KMS-11 (cell line): Measurements from ENCODE around the gene MLPH.

Source experiments
- H2AFZ ChIP-seq: fragments of 200-600 bp; sonication (generic); 2 replicates; pipeline ENCODE4 v1.6.1; 2016; ENCODE audit warnings: antibody characterized with exemption, mixed run types, low read depth
- H3K27ac ChIP-seq: fragments of 200-600 bp; sonication (generic); 2 replicates; pipeline ENCODE4 v1.6.1; 2016; ENCODE audit warnings: mild to moderate bottlenecking, mixed run types
- H3K27me3 ChIP-seq: fragments of 200-600 bp; sonication (generic); 2 replicates; pipeline ENCODE4 v1.6.1; 2017; ENCODE audit warnings: mild to moderate bottlenecking, low read depth, mixed run types, moderate library complexity; ENCODE audit not compliant: insufficient read depth
- H3K36me3 ChIP-seq: fragments of 200-600 bp; sonication (generic); 2 replicates; pipeline ENCODE4 v1.6.1; 2017; ENCODE audit warnings: mild to moderate bottlenecking, mixed run types; ENCODE audit not compliant: insufficient read depth
- H3K4me1 ChIP-seq: fragments of 200-600 bp; sonication (generic); 2 replicates; pipeline ENCODE4 v1.6.1; 2016; ENCODE audit warnings: mild to moderate bottlenecking, low read depth, mixed run types; ENCODE audit not compliant: poor library complexity, severe bottlenecking
- H3K4me2 ChIP-seq: fragments of 200-600 bp; sonication (generic); 2 replicates; pipeline ENCODE4 v1.7.0; 2016; ENCODE audit warnings: mild to moderate bottlenecking, mixed run types
- H3K4me3 ChIP-seq: fragments of 200-600 bp; sonication (generic); IDR thresholded peaks from 2 replicates; pipeline ENCODE4 v1.6.1; 2017; ENCODE audit warnings: low read depth, low read length, mixed read lengths; ENCODE audit not compliant: insufficient read depth
- H3K79me2 ChIP-seq: fragments of 200-600 bp; sonication (generic); 2 replicates; pipeline ENCODE4 v1.6.1; 2016; ENCODE audit warnings: low read depth, mixed run types; ENCODE audit not compliant: insufficient read depth
- H3K9ac ChIP-seq: fragments of 200-600 bp; sonication (generic); 2 replicates; pipeline ENCODE4 v1.6.1; 2016; ENCODE audit warnings: mild to moderate bottlenecking, mixed run types
- H4K20me1 ChIP-seq: fragments of 200-600 bp; sonication (generic); 2 replicates; pipeline ENCODE4 v1.6.1; 2016; ENCODE audit warnings: mild to moderate bottlenecking, mixed run types; ENCODE audit not compliant: insufficient read depth
- CTCF ChIP-seq: fragments of 200-600 bp; sonication (generic); conservative IDR thresholded peaks from 2 replicates; pipeline ENCODE4 v1.6.1; 2017; ENCODE audit warnings: low read depth, mild to moderate bottlenecking, antibody characterized with exemption, low read length, moderate library complexity, mixed read lengths

MLPH gene

GRCh38 chr2:237497009-237497837 lies 10.2 kb downstream of the MLPH start:
- no peak overlapping the region for H3K27ac ChIP-seq

GRCh38 chr2:237497838-237498186 lies 10.8 kb downstream of the MLPH start:
- TF ChIP-seq CTCF = no peak
- no peaks in the 10 kb centered on the region for H3K27me3 ChIP-seq
- no peak overlapping the region for H3K4me2 ChIP-seq
- no peaks in the 10 kb centered on the region for H3K79me2 ChIP-seq
- no peak overlapping the region for H2AFZ ChIP-seq
- no peak overlapping the region for H3K4me3 ChIP-seq
- no peaks in the 10 kb centered on the region for H3K4me1 ChIP-seq
- no peak overlapping the region for H3K27ac ChIP-seq
- H3K9ac ChIP-seq = no peak overlapping the region
- H4K20me1 ChIP-seq = no peaks in the 10 kb centered on the region
- no peaks in the 10 kb centered on the region for H3K36me3 ChIP-seq

More at GRCh38 chr2:237497009-237497837, 10.2 kb downstream of the MLPH start:
- no peaks in the 10 kb centered on the region for H4K20me1 ChIP-seq
- H3K4me2 ChIP-seq = no peak overlapping the region
- H2AFZ ChIP-seq = no peak overlapping the region
- no peak for TF ChIP-seq CTCF
- no peaks in the 10 kb centered on the region for H3K27me3 ChIP-seq
- no peaks in the 10 kb centered on the region for H3K4me1 ChIP-seq
- H3K9ac ChIP-seq = no peak overlapping the region
- H3K36me3 ChIP-seq = no peaks in the 10 kb centered on the region
- no peaks in the 10 kb centered on the region for H3K79me2 ChIP-seq
- no peak overlapping the region for H3K4me3 ChIP-seq

GRCh38 chr2:237498341-237498740 lies 11.3 kb downstream of the MLPH start:
- Histone ChIP-seq H3K27ac (no peak overlapping the region), H3K9ac (no peak overlapping the region), H3K36me3 (no peaks in the 10 kb centered on the region), H3K4me1 (no peaks in the 10 kb centered on the region), H3K4me2 (no peak overlapping the region), H3K27me3 (no peaks in the 10 kb centered on the region), H4K20me1 (no peaks in the 10 kb centered on the region), H3K79me2 (no peaks in the 10 kb centered on the region), H3K4me3 (no peak overlapping the region), H2AFZ (no peak overlapping the region)
- TF ChIP-seq CTCF = no peak

GRCh38 chr2:237500681-237501424 lies 13.8 kb downstream of the MLPH start:
- no peaks in the 10 kb centered on the region for H3K4me1 ChIP-seq
- H3K27me3 ChIP-seq = no peaks in the 10 kb centered on the region
- H3K36me3 ChIP-seq = no peaks in the 10 kb centered on the region
- H2AFZ ChIP-seq = no peak overlapping the region
- no peak overlapping the region for H3K9ac ChIP-seq
- no peak overlapping the region for H3K4me2 ChIP-seq
- no peaks in the 10 kb centered on the region for H4K20me1 ChIP-seq
- TF ChIP-seq CTCF = no peak
- H3K27ac ChIP-seq = no peak overlapping the region
- no peak overlapping the region for H3K4me3 ChIP-seq
- H3K79me2 ChIP-seq = no peaks in the 10 kb centered on the region
